ENCODE measurements around the gene APPL1. TPM values are rescaled to one million over a fixed set of nuclear protein-coding genes. Genes with fewer than 3 reads are reported as not detected.

The APPL1 gene
- total RNA-seq, 2 donors from 2014 or later, result 47.0 to 53.8 TPM

GRCh38 chr3:57199895-57200297 lies 27.6 kb upstream of the APPL1 start, which contains the start of gene HESX1:
TSS of gene HESX1 (minus strand) at chr3:57199978. CDS start at chr3:57199918, 60 bp downstream.
- TF ChIP-seq CTCF (IDR thresholded peaks at IDR 0.05), result no peak
- H3K27ac ChIP-seq, result no peak within 1 kb of the TSS
- H3K9me3 ChIP-seq, result no peaks in the 10 kb centered on the region
- no peaks in the 10 kb centered on the region for H3K36me3 ChIP-seq
- no peaks in the 10 kb centered on the region for H3K27me3 ChIP-seq (replicated peaks; ENCODE audit: insufficient read depth)
- no peak for DNase-seq (ENCODE audit: low spot score)
- H3K4me3 ChIP-seq, result no peak within 1 kb of the TSS
- no peak for ATAC-seq (ENCODE audit: insufficient number of reproducible peaks, low FRiP score, low read depth)
- H3K4me1 ChIP-seq (ENCODE audit: control insufficient read depth in 1 of 2, low read depth in 2 of 2), result no peaks in the 10 kb centered on the region

GRCh38 chr3:57206423-57206822 lies 21.1 kb upstream of the APPL1 start:
- ATAC-seq (ENCODE audit: insufficient number of reproducible peaks, low FRiP score, low read depth) (no peak), DNase-seq (ENCODE audit: low spot score) (no peak)
- TF ChIP-seq CTCF (IDR thresholded peaks at IDR 0.05), result no peak
- Histone ChIP-seq H3K27ac (no peak overlapping the region), H3K4me3 (no peak overlapping the region), H3K4me1 (ENCODE audit: control insufficient read depth in 1 of 2, low read depth in 2 of 2) (no peaks in the 10 kb centered on the region), H3K36me3 (no peaks in the 10 kb centered on the region), H3K9me3 (no peaks in the 10 kb centered on the region), H3K27me3 (replicated peaks; ENCODE audit: insufficient read depth) (no peaks in the 10 kb centered on the region)

GRCh38 chr3:57221883-57222282 lies 5.6 kb upstream of the APPL1 start:
- Histone ChIP-seq H3K4me1 (ENCODE audit: control insufficient read depth in 1 of 2, low read depth in 2 of 2) (peaks cover 0 to 6% of the 10 kb centered on the region in 2 donors), H3K27ac (no peak overlapping the region), H3K4me3 (no peak overlapping the region), H3K36me3 (no peaks in the 10 kb centered on the region), H3K27me3 (replicated peaks; ENCODE audit: insufficient read depth) (no peaks in the 10 kb centered on the region), H3K9me3 (no peaks in the 10 kb centered on the region)
- DNase-seq (ENCODE audit: low spot score) (no peak), ATAC-seq (ENCODE audit: insufficient number of reproducible peaks, low FRiP score, low read depth) (no peak)
- TF ChIP-seq CTCF (IDR thresholded peaks at IDR 0.05), result no peak

GRCh38 chr3:57224856-57225255 lies 2.7 kb upstream of the APPL1 start:
- DNase-seq (ENCODE audit: low spot score), result no peak
- H3K4me1 ChIP-seq (ENCODE audit: control insufficient read depth in 1 of 2, low read depth in 2 of 2), result peaks cover 8 to 20% of the 10 kb centered on the region in 2 donors
- H3K36me3 ChIP-seq, result no peaks in the 10 kb centered on the region
- H3K27ac ChIP-seq, result no peak overlapping the region
- no peaks in the 10 kb centered on the region for H3K9me3 ChIP-seq
- TF ChIP-seq CTCF (IDR thresholded peaks at IDR 0.05), result no peak
- no peak for ATAC-seq (ENCODE audit: insufficient number of reproducible peaks, low FRiP score, low read depth)
- H3K27me3 ChIP-seq (replicated peaks; ENCODE audit: insufficient read depth), result no peaks in the 10 kb centered on the region
- H3K4me3 ChIP-seq, result no peak overlapping the region

GRCh38 chr3:57226176-57226575 lies 1.4 kb upstream of the APPL1 start:
- no peak for TF ChIP-seq CTCF (IDR thresholded peaks at IDR 0.05)
- Histone ChIP-seq H3K4me1 (ENCODE audit: control insufficient read depth in 1 of 2, low read depth in 2 of 2) (peaks cover 15 to 33% of the 10 kb centered on the region in 2 donors), H3K27ac (no peak overlapping the region), H3K9me3 (no peaks in the 10 kb centered on the region), H3K27me3 (replicated peaks; ENCODE audit: insufficient read depth) (no peaks in the 10 kb centered on the region), H3K4me3 (no peak overlapping the region), H3K36me3 (no peaks in the 10 kb centered on the region)
- ATAC-seq (ENCODE audit: insufficient number of reproducible peaks, low FRiP score, low read depth), result no peak
- DNase-seq (ENCODE audit: low spot score), result no peak
